Cerebellar nuclear complex (tissue), 1 donor: ENCODE measurements around the gene ETFA.

ENCODE experiments used
- DNase-seq, 2 experiments: peaks; one replicate each; lab custom pipeline; 2025; lab: John Stamatoyannopoulos, UW

The ETFA gene

DNA sequence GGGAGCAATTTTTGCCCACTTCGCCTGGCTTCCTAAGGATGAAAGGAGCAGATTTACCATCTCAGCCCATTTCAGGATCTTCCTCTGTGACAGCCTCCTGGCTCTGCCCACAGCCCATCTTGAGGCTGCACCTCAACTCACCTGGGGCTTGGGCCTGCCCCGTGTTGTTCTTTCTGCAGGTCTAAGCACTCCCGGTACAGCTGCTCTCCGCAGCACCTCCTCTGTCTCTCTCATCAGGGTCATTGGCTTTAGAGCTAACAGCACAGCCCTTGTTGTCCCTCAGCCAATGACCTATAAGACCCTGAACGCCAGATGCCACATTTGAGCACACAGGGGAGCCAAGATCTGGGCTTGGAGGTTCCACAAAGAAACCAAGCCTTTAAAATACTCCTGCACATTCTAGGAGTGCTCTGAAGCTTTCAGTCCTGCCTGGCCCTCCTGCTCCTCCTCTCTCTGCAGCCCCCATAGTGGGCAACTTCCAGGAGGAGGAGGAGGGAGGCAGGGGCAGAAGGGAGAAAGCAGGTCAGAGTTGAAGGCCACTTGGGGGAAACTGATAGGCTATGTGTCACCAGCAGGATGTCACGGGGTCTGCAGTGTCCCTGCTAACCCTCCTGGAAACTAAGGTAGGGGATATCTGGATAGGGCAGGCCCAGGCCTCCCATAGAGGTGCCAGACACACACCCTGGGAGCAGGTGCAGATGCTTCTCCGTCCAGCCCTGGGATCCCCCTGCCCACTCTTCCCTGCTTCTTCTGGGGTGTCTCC is 115.6 kb downstream of the ETFA start:
- no peak for DNase-seq

GRCh38 chr15:76193934-76194333 is 117.3 kb downstream of the ETFA start:
- no peak for DNase-seq

GRCh38 chr15:76192715-76193114 is 118.6 kb downstream of the ETFA start:
- no peak for DNase-seq

- no peak for DNase-seq
Measured at GRCh38 chr15:76191539-76192244, 119.6 kb downstream of the ETFA start.

- DNase-seq = peak in 1 of 2 experiments; percentile 59
Measured at GRCh38 chr15:76190751-76191538, 120.3 kb downstream of the ETFA start.

DNA sequence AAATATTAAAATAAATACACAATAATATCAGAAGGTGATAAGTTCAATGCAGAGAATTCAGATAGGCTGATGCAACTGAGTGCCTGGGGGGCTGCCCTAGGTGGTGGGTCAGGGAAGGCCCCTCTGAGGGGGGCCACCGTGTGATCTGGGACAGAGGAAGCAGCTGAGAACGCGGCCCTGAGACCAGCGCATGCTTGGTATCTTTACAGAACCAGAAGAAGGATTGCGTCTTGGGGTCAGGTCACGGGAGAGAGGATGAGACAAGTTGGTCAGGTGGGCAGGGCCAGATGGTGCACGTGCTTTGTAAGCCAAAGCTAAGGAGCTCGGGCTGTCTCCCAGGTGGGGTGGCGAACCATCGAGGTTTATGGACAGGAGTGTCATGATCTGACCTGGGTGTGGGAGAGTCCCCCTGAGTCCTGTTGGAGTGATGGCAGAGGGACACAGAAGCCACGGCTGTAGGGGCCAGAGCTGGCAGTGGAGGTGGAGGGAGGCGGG is 121.2 kb downstream of the ETFA start:
- DNase-seq = no peak

DNA sequence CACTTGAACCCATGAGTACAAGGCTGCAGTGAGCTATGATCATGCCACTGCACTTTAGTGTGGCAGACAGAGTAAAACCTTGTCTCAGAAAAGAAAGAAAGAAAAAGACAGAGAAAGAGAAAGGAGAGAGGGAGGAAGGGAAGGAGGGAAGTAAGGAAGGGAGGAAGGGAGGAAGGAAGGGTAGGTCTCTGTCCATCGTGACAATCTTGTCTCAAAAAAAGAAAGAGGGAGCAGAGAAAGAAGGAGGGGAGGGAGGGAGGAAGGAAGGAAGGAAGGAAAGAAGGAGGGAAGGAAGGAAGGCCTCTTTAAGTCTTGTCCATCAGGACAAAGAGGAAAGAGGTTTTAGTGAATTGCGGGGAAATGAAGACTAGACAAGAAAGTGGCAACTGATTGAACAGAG is 122.2 kb downstream of the ETFA start:
- DNase-seq = no peak

DNA sequence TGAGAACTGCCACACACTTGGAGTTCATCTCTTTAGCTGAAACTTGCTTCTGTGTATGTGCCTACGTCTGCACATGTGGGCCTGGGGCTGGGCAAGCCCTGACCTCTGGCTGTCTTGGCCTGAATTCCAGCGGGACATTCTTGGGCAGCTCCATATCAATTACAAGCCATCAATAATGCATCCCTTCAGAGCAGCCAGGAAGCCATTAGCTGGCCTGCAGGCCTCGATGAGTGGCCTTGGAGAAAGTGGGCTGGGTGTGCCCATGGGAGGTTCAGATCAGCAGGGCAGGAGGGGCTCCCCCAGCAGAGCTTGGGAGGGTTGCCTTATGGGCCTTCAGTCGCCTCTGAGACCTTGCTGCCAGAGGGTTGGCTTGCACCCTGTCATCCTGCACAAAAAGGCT is 124.1 kb downstream of the ETFA start:
- DNase-seq = no peak

GRCh38 chr15:76185716-76186115 is 125.6 kb downstream of the ETFA start:
- no peak for DNase-seq

DNA sequence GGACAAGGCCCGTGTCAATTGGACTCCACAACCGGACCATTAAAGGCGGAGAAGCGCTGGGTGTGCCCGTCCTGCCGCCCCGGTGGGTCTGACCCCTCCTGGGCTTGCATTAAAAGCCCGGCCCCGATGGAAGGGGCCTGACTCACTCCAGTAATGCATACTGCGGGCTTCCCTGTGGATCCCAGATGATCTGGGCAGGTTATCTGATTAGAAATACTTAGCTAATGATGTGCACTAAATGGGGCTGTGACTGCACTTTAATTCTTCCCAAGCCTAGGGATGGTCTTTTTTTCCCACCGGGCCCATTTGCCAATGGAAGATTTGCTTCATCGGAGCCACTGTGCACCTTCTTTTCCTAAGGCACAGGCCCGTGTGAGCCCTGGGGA is 126.6 kb downstream of the ETFA start:
- DNase-seq = no peak

DNA sequence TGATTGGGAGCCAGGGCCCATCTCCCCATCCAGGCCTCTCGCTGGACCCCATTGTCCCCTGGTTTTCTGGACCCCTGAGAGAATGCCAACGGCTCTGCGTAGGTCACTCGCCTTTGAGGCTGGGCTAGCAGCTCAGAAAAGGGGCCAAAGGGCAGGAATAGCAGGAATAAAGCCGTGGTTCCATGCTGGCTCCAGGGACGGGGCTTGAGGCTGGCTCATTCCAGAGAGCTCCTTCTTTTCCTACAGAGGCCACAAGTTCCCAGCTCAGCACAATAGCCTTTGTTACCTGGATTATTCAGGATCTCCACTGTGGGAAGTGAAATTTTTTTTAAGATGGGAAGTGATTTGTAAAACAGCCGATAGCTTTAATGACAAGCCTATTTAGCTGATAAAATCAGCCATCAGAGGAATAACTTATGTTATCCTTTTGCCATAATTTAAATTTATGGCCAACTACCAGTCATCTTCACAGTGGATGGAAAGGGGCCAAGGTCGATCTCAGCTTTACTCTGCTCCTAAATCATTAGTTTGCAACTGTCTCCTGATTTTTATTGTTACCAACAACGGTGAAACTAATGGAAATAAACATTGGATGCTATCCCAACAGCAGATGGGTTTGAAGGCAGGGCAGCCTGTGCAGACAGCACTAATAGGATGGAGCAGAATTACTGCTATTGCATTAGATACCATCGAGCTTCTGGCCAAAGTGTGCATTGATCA is 127.2 kb downstream of the ETFA start:
- no peak for DNase-seq

- no peak for DNase-seq
Measured at GRCh38 chr15:76181705-76182107, 129.6 kb downstream of the ETFA start.

DNA sequence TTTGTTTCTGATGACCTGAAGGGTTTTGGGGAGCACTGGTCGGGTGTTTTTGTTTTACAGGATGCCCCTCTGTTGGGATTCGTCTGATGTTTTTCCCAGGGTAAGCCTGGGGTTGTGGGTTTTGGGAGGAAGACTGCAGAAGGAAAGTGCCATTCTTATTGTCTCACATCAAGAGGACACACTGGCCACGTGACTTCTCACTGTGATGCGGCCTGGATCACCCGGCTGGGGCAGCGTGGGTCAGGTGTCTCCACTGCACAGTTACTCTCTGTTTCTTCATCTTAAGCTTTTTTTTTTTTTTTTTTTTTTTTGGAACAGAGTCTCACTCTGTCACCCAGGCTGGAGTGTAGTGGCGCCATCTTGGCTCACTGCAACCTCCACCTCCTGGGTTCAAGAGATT is 130.9 kb downstream of the ETFA start:
- DNase-seq = no peak

- no peak for DNase-seq
Measured at GRCh38 chr15:76179023-76179422, 132.2 kb downstream of the ETFA start.

DNA sequence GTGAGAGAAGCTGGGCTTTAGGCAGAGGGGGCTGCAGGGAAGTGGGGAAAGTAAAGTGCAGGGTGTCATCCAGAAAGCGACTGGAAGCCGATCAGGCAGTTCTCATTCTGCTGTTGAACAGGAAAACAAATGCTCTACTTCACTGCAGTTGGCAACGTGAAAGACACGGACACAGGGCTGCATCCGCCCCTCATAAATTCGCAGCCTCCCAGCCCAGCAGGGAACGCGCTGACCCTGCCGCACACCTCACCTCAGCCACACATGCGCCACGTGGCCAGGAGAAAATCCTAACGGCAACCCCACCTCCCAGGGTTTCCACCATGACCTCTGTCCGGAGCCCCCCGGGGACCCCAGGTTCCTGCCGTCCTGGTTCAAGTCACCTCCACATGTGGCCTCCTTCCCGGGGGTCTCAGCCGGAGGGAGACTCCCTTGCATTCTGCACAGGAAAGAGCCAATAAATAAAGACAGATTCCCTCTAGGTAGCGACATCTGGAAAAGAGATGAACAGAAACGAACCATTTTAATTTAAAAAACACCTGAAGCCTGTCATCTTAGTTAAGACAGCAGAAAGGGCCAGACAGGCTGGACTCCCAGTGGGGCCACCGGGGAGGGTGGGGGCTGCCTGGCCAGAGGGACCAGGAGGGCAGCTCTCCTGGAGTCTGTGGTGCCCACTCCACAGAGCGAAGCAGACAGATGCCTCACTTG is 132.8 kb downstream of the ETFA start:
- DNase-seq = no peak

- DNase-seq = no peak
Measured at GRCh38 chr15:76177491-76178040, 133.7 kb downstream of the ETFA start.

GRCh38 chr15:76176487-76177085 is 134.7 kb downstream of the ETFA start:
- no peak for DNase-seq

- DNase-seq = no peak
Measured at GRCh38 chr15:76176059-76176458, 135.2 kb downstream of the ETFA start.

DNA sequence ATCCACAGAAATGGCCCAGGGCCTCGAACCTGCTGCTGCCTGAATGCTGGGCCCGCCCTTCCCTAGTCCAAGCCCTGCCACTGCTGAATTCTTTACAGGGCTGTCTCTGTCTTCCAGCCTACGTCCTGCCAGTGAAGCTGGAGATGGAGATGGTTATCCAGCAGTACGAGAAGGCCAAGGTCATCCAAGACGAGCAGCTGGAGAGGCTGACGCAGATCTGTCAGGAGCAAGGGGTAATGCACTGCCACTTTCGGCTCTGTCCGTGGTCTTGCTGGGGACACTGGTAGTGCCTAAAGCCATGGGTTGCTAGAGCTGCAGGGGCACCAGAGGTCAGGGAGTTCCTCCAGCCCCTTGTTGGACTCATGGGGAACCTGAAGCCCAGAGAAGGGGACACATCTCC is 135.8 kb downstream of the ETFA start:
- no peak for DNase-seq

DNA sequence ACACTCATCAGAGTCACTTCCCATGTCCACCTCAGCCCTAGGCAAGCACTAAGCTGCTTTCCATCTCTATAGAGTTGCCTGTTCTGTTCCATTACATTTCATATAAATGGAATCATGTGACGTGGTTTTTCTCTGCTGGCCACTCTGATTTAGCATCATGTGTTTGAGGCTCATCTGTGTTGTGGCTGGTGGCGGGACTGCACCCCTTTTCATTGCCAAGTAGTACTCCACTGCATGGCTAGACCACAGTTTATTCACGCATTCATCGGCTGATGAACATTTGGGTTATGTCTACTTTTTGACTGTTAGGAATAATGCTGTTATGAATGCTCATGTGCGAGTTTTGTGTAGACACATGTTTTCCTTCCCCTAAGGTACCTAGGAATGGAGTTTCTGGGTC is 136.6 kb downstream of the ETFA start:
- no peak for DNase-seq
